Glutamatergic neuron (in vitro differentiated cells): Measurements from ENCODE around the gene IL32. TPM values are rescaled to one million over a fixed set of nuclear protein-coding genes. Genes with fewer than 3 reads are reported as not detected.

Experiments
- DNase-seq: peaks from one replicate; pipeline ENCODE4 v3.0.0; 2022
- H3K27ac Mint-ChIP-seq: one replicate; pipeline ENCODE4 v1.8.0; 2020; ENCODE audit warnings: mild to moderate bottlenecking, mixed read lengths, inconsistent platforms; ENCODE audit not compliant: unreplicated experiment
- H3K27me3 Mint-ChIP-seq: one replicate; pipeline ENCODE4 v1.8.0; 2020; ENCODE audit warnings: mild to moderate bottlenecking, moderate library complexity, mixed read lengths, inconsistent platforms; ENCODE audit not compliant: unreplicated experiment
- H3K36me3 Mint-ChIP-seq: one replicate; pipeline ENCODE4 v1.8.0; 2020; ENCODE audit warnings: mild to moderate bottlenecking, mixed read lengths, inconsistent platforms; ENCODE audit not compliant: unreplicated experiment
- H3K4me1 Mint-ChIP-seq: one replicate; pipeline ENCODE4 v1.8.0; 2020; ENCODE audit warnings: mild to moderate bottlenecking, low read depth, mixed read lengths, inconsistent platforms; ENCODE audit not compliant: unreplicated experiment
- H3K4me3 Mint-ChIP-seq: one replicate; pipeline ENCODE4 v1.8.0; 2020; ENCODE audit warnings: mild to moderate bottlenecking, mixed read lengths, inconsistent platforms; ENCODE audit not compliant: unreplicated experiment
- H3K9me3 Mint-ChIP-seq: one replicate; pipeline ENCODE4 v1.8.0; 2020; ENCODE audit warnings: mild to moderate bottlenecking, moderate library complexity, mixed read lengths, inconsistent platforms; ENCODE audit not compliant: unreplicated experiment
- total RNA-seq: library from RNA; stranded (reverse); fragmentation: NEBNext Ultra II Directional; extraction: Animal tissue kit (Norgen Biotek cat#: 25700); gene quantifications from one replicate; pipeline ENCODE4 v1.2.1, GENCODE V29; 2021; ENCODE audit not compliant: unreplicated experiment
- TF ChIP-seq, protein P1 (sequence below): fragments of 200-600 bp; sonication (generic); IDR thresholded peaks from one replicate; pipeline ENCODE4 v1.5.0; 2021; ENCODE audit not compliant: partially characterized antibody, unreplicated experiment

The IL32 gene
- total RNA-seq, 1 donor from 2014 or later, result 1.3 TPM

DNA sequence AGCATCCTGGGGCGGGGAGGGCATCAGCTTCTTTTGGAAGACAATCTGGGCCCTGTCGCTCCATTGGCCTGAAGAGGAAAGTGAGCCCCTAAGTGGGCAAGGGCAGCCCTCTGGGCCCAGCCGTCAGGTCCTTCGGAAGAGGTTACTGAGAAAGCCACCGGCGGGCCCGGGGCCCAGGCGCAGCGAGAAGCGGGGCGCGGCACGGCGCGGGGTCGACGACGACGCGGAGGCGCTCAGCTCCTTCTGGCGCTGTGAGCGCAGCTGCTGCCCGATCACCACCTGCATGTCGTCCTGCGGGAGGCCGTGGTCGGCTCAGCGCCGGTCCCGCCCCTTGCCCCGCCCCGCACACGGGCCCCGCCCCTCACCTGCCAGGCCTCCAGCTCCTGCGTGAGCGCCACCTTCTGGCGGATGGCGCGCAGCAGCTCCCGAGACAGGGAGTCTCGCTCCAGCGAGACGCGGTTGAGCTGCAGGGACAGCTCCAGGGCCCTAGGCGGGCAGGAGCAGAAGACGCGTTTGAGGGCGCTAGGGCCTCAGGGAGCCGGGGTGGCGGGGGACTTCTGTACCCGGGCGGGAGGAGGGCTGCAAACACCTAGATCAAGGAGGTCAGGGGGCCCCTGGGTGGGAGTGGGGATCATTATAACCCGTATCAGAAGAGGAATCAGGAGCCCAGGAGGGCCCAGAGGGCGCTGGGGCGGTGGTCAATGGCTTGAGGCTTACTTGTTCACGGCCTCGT lies 37.3 kb upstream of the IL32 start:
- Mint-ChIP-seq H3K27ac (peak overlapping the region; percentile 64), H3K27me3 (peaks cover 17% of the 10 kb centered on the region), H3K36me3 (no peaks in the 10 kb centered on the region), H3K4me3 (peak overlapping the region; percentile 42), H3K4me1 (peaks cover 10% of the 10 kb centered on the region), H3K9me3 (peaks cover 2% of the 10 kb centered on the region)
- TF ChIP-seq, protein P1, sequence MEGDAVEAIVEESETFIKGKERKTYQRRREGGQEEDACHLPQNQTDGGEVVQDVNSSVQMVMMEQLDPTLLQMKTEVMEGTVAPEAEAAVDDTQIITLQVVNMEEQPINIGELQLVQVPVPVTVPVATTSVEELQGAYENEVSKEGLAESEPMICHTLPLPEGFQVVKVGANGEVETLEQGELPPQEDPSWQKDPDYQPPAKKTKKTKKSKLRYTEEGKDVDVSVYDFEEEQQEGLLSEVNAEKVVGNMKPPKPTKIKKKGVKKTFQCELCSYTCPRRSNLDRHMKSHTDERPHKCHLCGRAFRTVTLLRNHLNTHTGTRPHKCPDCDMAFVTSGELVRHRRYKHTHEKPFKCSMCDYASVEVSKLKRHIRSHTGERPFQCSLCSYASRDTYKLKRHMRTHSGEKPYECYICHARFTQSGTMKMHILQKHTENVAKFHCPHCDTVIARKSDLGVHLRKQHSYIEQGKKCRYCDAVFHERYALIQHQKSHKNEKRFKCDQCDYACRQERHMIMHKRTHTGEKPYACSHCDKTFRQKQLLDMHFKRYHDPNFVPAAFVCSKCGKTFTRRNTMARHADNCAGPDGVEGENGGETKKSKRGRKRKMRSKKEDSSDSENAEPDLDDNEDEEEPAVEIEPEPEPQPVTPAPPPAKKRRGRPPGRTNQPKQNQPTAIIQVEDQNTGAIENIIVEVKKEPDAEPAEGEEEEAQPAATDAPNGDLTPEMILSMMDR, result peak; percentile 91
- peak; percentile 94 for DNase-seq

DNA sequence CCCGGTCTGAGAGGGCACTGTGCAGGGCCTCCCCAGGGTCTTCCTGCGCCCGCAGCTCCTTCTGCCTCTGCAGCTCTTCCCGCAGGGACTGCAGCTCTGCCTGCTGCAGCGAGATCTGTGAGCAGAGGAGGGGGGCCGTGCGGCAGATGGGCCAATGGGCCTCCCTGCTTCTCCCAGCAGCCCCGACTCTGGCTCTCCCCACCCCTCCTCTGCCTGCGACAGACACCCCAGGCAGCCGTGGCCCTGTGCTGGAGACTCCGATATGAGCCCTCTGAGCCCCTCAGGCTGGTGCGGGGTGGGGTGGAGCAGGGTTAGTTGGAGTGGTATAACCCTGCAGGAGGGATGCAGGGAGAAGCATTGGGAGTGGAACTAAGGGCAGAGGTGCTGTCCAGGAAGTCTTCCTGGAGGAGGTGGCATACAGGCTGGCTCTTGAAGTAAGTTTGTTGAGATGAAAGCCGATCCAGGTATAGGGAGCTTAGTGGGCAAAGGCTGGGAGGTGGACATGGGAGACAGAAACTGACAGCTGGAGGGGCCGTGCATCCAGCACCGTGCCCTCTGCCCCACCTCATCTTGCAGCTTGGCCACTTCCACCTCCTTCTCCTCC lies 36.6 kb upstream of the IL32 start:
- no peak overlapping the region for H3K27ac Mint-ChIP-seq
- TF ChIP-seq, protein P1, result no peak
- H3K4me1 Mint-ChIP-seq, result peaks cover 9% of the 10 kb centered on the region
- peaks cover 2% of the 10 kb centered on the region for H3K9me3 Mint-ChIP-seq
- H3K27me3 Mint-ChIP-seq, result peaks cover 18% of the 10 kb centered on the region
- no peaks in the 10 kb centered on the region for H3K36me3 Mint-ChIP-seq
- H3K4me3 Mint-ChIP-seq, result peak overlapping the region; percentile 54
- DNase-seq, result peak; percentile 66

DNA sequence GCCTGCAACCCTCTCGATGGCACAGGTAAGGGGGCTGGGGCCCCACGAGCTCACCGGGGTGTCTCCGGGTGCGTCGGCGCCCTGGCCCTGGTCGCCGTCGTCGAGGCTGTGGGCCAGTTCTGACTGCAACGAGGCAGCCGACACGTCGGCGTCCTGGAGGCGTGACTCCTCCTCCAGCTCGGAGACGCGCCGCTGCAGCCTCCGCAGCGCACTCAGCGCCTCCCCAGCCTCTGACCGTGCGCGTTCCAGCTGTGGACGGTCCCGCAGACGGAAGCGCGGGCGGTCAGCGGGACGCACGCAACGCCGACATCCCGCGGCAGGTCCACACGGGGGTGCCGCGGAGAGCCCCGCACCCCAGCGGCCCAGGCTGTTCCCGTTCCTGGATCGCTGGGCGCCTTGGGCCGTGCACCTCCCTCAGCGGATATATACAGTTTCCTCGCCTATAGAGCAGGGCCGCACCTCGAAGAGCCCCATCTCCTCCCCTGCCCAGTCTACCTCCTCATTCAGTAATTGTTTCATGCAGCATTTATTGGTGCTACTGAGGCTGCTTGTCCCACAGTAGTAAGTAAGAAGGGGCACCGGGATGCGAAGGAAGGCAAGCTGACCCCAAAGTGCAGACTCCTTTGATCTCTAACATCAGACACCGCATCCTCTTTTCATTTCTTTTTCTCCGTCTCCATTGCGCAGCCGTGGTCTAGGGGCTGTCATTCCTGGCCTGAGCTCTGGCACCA lies 35.8 kb upstream of the IL32 start:
- H3K4me3 Mint-ChIP-seq, result peak overlapping the region; percentile 55
- peaks cover 14% of the 10 kb centered on the region for H3K27me3 Mint-ChIP-seq
- DNase-seq, result no peak
- peak overlapping the region; percentile 39 for H3K27ac Mint-ChIP-seq
- H3K9me3 Mint-ChIP-seq, result peaks cover 2% of the 10 kb centered on the region
- no peaks in the 10 kb centered on the region for H3K36me3 Mint-ChIP-seq
- peaks cover 6% of the 10 kb centered on the region for H3K4me1 Mint-ChIP-seq
- TF ChIP-seq, protein P1, result no peak

DNA sequence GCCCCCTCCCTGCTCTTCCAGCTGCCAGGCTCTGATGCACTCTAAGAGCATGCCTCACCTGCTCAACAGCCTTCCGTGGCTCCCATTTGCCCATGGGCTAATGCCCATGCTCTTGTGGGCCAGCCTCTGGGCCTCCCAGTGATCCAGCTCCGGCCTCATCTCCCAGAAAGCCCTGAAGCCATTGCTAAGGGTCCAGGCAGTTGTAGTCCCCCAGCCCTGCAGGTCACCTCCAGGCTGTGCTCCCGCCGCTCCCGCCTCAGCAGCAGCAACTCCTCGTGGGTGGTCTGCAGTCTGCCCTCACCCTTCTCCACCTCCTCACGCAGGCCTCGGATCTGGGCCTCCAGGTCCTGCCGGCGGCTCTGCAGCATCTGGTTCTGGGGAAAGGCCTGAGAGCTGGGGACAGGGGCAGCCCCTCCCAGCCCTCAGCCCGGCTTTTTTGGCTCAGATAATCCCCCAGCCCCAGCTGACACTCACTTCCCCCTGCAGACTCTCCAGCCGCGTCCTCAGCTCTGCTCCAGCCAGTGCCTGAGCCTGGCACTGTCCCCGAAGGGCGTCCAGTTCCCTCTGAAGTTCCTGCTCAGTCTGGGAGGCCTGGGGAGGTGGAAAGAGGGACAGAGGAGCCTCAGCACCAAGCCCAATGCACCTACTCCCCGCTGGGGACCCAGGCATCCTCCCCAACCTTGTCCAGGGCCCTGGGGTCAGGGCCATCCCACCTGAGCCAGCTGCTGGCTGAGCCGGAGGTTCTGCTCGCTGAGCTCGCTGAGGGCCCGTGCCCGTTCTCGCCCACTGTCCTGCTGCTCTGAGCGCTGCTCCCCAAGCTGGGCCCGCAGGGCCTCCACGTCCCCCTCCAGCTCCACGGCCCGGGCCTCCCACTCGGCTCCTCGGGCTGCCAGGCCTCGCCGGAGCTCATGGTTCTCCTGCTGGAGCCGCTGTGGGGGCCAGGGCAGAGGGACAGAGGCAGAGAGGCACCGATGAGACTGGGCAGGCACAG lies 34.9 kb upstream of the IL32 start:
- H3K4me1 Mint-ChIP-seq, result peaks cover 6% of the 10 kb centered on the region
- H3K27ac Mint-ChIP-seq, result peak overlapping the region; percentile 39
- peak overlapping the region; percentile 55 for H3K4me3 Mint-ChIP-seq
- TF ChIP-seq, protein P1, result no peak
- H3K9me3 Mint-ChIP-seq, result peaks cover 2% of the 10 kb centered on the region
- H3K27me3 Mint-ChIP-seq, result peaks cover 15% of the 10 kb centered on the region
- no peak for DNase-seq
- no peaks in the 10 kb centered on the region for H3K36me3 Mint-ChIP-seq
